HEK293 (cell line): ENCODE data around the gene CMTM4.

ENCODE experiments used
- CTCF ChIA-PET: fragments of 350-600 bp; formaldehyde crosslinking; extraction: SDS; loops from one replicate; lab custom pipeline; 2021; ENCODE audit warnings: antibody characterized with exemption; lab: Yijun Ruan, JAX
- POLR2A ChIA-PET: fragments of 300-600 bp; formaldehyde crosslinking; extraction: SDS; loops from one replicate; lab custom pipeline; 2020; ENCODE audit warnings: antibody characterized with exemption, inconsistent platforms; lab: Yijun Ruan, JAX
- H3K27ac ChIP-seq: fragments of 200-500 bp; sonication (Bioruptor generic); 2 replicates; pipeline ENCODE4 v1.5.1; 2014; ENCODE audit warnings: low read depth, low read length, control low read depth, inconsistent platforms; ENCODE audit errors: extremely low read depth
- H3K36me3 ChIP-seq, 2 experiments: fragments of 200-500 bp in 1 of 2; sonication (Bioruptor generic) in 1 of 2; 1 replicate in 1 of 2; 2 replicates in 1 of 2; pipeline ENCODE4 v1.5.1; 2014 to 2017; ENCODE audit warnings: inconsistent platforms in 2 of 2, low read length in 2 of 2; ENCODE audit not compliant: control insufficient read depth in 2 of 2, insufficient read depth in 1 of 2
- H3K4me1 ChIP-seq: fragments of 200-500 bp; sonication (Bioruptor generic); 2 replicates; pipeline ENCODE4 v1.5.1; 2014; ENCODE audit warnings: mild to moderate bottlenecking, low read length, inconsistent platforms; ENCODE audit not compliant: control insufficient read depth, insufficient read depth
- H3K4me3 ChIP-seq: 2 replicates; pipeline ENCODE4 v1.5.1; 2011; ENCODE audit warnings: low read depth, mild to moderate bottlenecking, control low read depth, low read length, moderate library complexity
- H3K9me3 ChIP-seq: fragments of 200-500 bp; sonication (Bioruptor generic); 2 replicates; pipeline ENCODE4 v1.5.1; 2014; ENCODE audit warnings: low read depth, low read length, inconsistent platforms; ENCODE audit not compliant: control insufficient read depth, insufficient read depth
- GLIS1 ChIP-seq: fragments of 450-650 bp; formaldehyde crosslinking; IDR thresholded peaks from 2 replicates; pipeline ENCODE4 v1.5.1; 2016; ENCODE audit warnings: missing biosample characterization, missing genetic modification characterization
- SALL2 ChIP-seq: fragments of 450-650 bp; formaldehyde crosslinking; IDR thresholded peaks from 2 replicates; pipeline ENCODE4 v1.5.0; 2017; ENCODE audit warnings: missing biosample characterization, mild to moderate bottlenecking, missing genetic modification characterization, borderline replicate concordance
- TRIM28 ChIP-seq: IDR thresholded peaks from 2 replicates; pipeline ENCODE4 v1.6.1; 2011; ENCODE audit warnings: low read length, control low read depth, borderline replicate concordance
- ZBTB48 ChIP-seq: fragments of 450-650 bp; formaldehyde crosslinking; IDR thresholded peaks from 2 replicates; pipeline ENCODE4 v1.5.1; 2016; ENCODE audit warnings: missing biosample characterization, missing genetic modification characterization
- ZFP3 ChIP-seq: fragments of 450-650 bp; formaldehyde crosslinking; IDR thresholded peaks from 2 replicates; pipeline ENCODE4 v1.5.1; 2016; ENCODE audit warnings: low read depth, missing biosample characterization, missing genetic modification characterization
- ZIC2 ChIP-seq: fragments of 450-650 bp; formaldehyde crosslinking; IDR thresholded peaks from 2 replicates; pipeline ENCODE4 v1.5.1; 2016; ENCODE audit warnings: missing biosample characterization, missing genetic modification characterization
- ZNF121 ChIP-seq: fragments of 450-650 bp; formaldehyde crosslinking; IDR thresholded peaks from 2 replicates; pipeline ENCODE4 v1.5.1; 2016; ENCODE audit warnings: missing biosample characterization, missing genetic modification characterization
- ZNF132 ChIP-seq: fragments of 450-650 bp; formaldehyde crosslinking; IDR thresholded peaks from 2 replicates; pipeline ENCODE4 v1.5.1; 2017; ENCODE audit warnings: missing biosample characterization, missing genetic modification characterization, borderline replicate concordance
- ZNF157 ChIP-seq: fragments of 450-650 bp; formaldehyde crosslinking; IDR thresholded peaks from 2 replicates; pipeline ENCODE4 v1.5.1; 2016; ENCODE audit warnings: missing biosample characterization, missing genetic modification characterization
- ZNF214 ChIP-seq: fragments of 450-650 bp; formaldehyde crosslinking; IDR thresholded peaks from 2 replicates; pipeline ENCODE4 v1.5.1; 2017; ENCODE audit warnings: missing biosample characterization, mild to moderate bottlenecking, missing genetic modification characterization, borderline replicate concordance
- ZNF292 ChIP-seq: fragments of 450-650 bp; formaldehyde crosslinking; IDR thresholded peaks from 2 replicates; pipeline ENCODE4 v1.5.1; 2016; ENCODE audit warnings: low read depth, missing biosample characterization, missing genetic modification characterization, borderline replicate concordance
- ZNF404 ChIP-seq: fragments of 450-650 bp; formaldehyde crosslinking; IDR thresholded peaks from 2 replicates; pipeline ENCODE4 v1.5.1; 2017; ENCODE audit warnings: missing biosample characterization, missing genetic modification characterization
- ZNF449 ChIP-seq: fragments of 450-650 bp; formaldehyde crosslinking; IDR thresholded peaks from 2 replicates; pipeline ENCODE4 v1.5.1; 2017; ENCODE audit warnings: missing biosample characterization, mild to moderate bottlenecking, missing genetic modification characterization, moderate library complexity
- ZNF488 ChIP-seq: fragments of 450-650 bp; formaldehyde crosslinking; IDR thresholded peaks from 2 replicates; pipeline ENCODE4 v1.5.1; 2016; ENCODE audit warnings: missing biosample characterization, missing genetic modification characterization
- ZNF600 ChIP-seq: fragments of 450-650 bp; formaldehyde crosslinking; IDR thresholded peaks from 2 replicates; pipeline ENCODE4 v1.5.1; 2016; ENCODE audit warnings: missing biosample characterization, missing genetic modification characterization
- ZNF623 ChIP-seq: fragments of 450-650 bp; formaldehyde crosslinking; IDR thresholded peaks from 2 replicates; pipeline ENCODE4 v1.5.1; 2016; ENCODE audit warnings: missing biosample characterization, missing genetic modification characterization
- ZNF658 ChIP-seq: fragments of 450-650 bp; formaldehyde crosslinking; IDR thresholded peaks from 2 replicates; pipeline ENCODE4; 2016; ENCODE audit warnings: missing biosample characterization, missing genetic modification characterization
- ZNF76 ChIP-seq: fragments of 450-650 bp; formaldehyde crosslinking; IDR thresholded peaks from 2 replicates; pipeline ENCODE4; 2016; ENCODE audit warnings: low read depth, missing biosample characterization, missing genetic modification characterization, borderline replicate concordance
- ZSCAN30 ChIP-seq: fragments of 450-650 bp; IDR thresholded peaks from 2 replicates; pipeline ENCODE4 v1.5.1; 2018; ENCODE audit warnings: missing biosample characterization, mild to moderate bottlenecking, missing genetic modification characterization, moderate library complexity
- TF ChIP-seq, protein P1 (sequence below): fragments of 450-650 bp; formaldehyde crosslinking; conservative IDR thresholded peaks from 2 replicates; pipeline ENCODE4 v1.5.1; 2016; ENCODE audit warnings: low read depth, missing biosample characterization, missing genetic modification characterization
- TF ChIP-seq, protein P2 (sequence below): fragments of 450-650 bp; formaldehyde crosslinking; IDR thresholded peaks from 2 replicates; pipeline ENCODE4 v1.5.1; 2017; ENCODE audit warnings: missing biosample characterization, missing genetic modification characterization

Gene CMTM4

DNA sequence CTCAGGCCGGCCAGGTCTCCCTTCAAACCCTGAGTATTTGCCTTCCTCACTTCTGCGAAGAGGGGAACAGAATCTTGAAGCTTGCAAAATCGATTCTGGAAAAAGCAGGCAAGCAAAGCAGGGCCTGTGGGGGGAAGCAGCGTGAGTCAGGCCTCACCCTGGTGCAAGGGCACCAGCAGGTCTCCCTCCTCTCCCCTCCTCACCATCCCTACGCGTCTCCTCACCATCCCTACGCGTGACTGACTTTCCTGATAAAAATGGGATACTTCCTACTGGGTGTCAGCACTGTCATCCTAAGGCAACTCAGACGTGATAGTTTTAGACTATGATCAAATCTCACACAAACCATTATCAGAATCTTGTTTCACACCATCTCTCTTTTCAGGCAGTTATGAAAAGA is 80.0 kb downstream of the CMTM4 start (continued):
- TF ChIP-seq ZSCAN30 (tag by site-specific recombination): no peak
- TF ChIP-seq ZBTB48 (tag by site-specific recombination): no peak
- TF ChIP-seq ZNF76 (tag by site-specific recombination): no peak
- TF ChIP-seq ZNF404 (tag by site-specific recombination): no peak
- TF ChIP-seq ZNF214: no peak
- no peak for TF ChIP-seq ZNF449

GRCh38 chr16:66616169-66616568 is 80.4 kb downstream of the CMTM4 start:
- peaks cover 2 to 72% of the 10 kb centered on the region in 2 experiments; a peak in 2 of 3 replicates for H3K36me3 ChIP-seq
- 0 out of 2 replicates have a peak overlapping the region, but pooled peaks have one; percentile 20 for H3K27ac ChIP-seq
- H3K4me1 ChIP-seq: peaks cover 13% of the 10 kb centered on the region
- H3K9me3 ChIP-seq: no peaks in the 10 kb centered on the region
- POLR2A ChIA-PET: no interaction called here
- no peak overlapping the region for H3K4me3 ChIP-seq
- CTCF ChIA-PET: no interaction called here
- TF ChIP-seq GLIS1 (tag by site-specific recombination): no peak
- TF ChIP-seq ZNF121: no peak
- TF ChIP-seq ZNF132 (tag by site-specific recombination): no peak
- no peak for TF ChIP-seq ZNF292 (tag by site-specific recombination)

DNA sequence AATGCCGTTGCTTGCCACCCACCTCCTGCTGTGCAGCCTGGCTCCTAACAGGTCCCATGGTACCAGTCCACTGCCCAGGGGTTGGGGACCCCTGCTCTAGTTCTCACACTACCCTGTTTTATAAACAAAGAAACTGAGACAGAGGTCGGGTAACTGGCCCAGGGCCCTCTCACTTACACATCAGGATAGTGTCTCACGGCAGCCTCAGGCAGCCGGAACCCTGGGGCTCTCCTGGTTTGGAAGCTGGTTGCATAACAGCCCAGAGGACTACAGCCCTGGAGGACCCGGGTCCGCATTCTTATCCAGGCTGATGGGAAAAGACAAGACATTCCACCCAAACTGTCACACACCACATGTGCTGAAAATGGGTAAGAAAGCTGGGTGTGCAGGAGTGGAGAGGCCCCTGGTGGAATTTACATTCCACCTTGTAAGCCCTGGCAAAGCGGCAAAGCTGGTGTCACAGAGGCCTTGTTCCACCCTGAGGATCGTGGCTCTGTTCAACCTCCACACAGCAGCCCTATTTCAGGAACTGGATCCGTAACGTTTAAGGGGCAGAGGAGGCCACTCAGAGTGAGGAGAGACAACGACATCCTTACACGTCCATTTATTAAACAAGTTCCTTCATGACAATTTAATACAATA is 82.3 kb downstream of the CMTM4 start:
- Histone ChIP-seq H3K4me3 (no peak overlapping the region), H3K4me1 (peaks cover 3% of the 10 kb centered on the region), H3K36me3 (peaks cover 5 to 84% of the 10 kb centered on the region in 2 experiments; a peak in 2 of 3 replicates), H3K27ac (no peak overlapping the region), H3K9me3 (no peaks in the 10 kb centered on the region)
- ChIA-PET POLR2A (no interaction called here), CTCF (interaction anchor here (1.0 kb wide), 1 partner anchor 46 kb away, joined by 3 read pairs; no protein-coding TSS in a partner anchor)
- TF ChIP-seq SALL2 (tag by site-specific recombination) (no peak), ZNF600 (tag by site-specific recombination) (0 out of 2 replicates have a peak, but pooled peaks have one; percentile 36)

GRCh38 chr16:66612422-66612821 is 84.1 kb downstream of the CMTM4 start:
- Histone ChIP-seq H3K4me3 (no peak overlapping the region), H3K9me3 (no peaks in the 10 kb centered on the region), H3K4me1 (no peaks in the 10 kb centered on the region; the same call in 1 of the 2 replicates), H3K36me3 (peaks cover 5 to 77% of the 10 kb centered on the region in 2 experiments; a peak in 2 of 3 replicates), H3K27ac (no peak overlapping the region)
- ChIA-PET CTCF (interaction anchor here (0.6 to 1.0 kb wide), 2 partner anchors 41 to 206 kb away, joined by 3 read pairs; no protein-coding TSS in a partner anchor), POLR2A (no interaction called here)
- TF ChIP-seq ZNF488 (tag by site-specific recombination) (no peak), ZNF157 (tag by site-specific recombination) (no peak), ZNF600 (tag by site-specific recombination) (0 out of 2 replicates have a peak, but pooled peaks have one; percentile 14), ZNF623 (tag by site-specific recombination) (no peak), ZIC2 (tag by site-specific recombination) (peak; percentile 42), TRIM28 (no peak), ZFP3 (tag by site-specific recombination) (no peak), ZNF658 (no peak)
- TF ChIP-seq, protein P1, sequence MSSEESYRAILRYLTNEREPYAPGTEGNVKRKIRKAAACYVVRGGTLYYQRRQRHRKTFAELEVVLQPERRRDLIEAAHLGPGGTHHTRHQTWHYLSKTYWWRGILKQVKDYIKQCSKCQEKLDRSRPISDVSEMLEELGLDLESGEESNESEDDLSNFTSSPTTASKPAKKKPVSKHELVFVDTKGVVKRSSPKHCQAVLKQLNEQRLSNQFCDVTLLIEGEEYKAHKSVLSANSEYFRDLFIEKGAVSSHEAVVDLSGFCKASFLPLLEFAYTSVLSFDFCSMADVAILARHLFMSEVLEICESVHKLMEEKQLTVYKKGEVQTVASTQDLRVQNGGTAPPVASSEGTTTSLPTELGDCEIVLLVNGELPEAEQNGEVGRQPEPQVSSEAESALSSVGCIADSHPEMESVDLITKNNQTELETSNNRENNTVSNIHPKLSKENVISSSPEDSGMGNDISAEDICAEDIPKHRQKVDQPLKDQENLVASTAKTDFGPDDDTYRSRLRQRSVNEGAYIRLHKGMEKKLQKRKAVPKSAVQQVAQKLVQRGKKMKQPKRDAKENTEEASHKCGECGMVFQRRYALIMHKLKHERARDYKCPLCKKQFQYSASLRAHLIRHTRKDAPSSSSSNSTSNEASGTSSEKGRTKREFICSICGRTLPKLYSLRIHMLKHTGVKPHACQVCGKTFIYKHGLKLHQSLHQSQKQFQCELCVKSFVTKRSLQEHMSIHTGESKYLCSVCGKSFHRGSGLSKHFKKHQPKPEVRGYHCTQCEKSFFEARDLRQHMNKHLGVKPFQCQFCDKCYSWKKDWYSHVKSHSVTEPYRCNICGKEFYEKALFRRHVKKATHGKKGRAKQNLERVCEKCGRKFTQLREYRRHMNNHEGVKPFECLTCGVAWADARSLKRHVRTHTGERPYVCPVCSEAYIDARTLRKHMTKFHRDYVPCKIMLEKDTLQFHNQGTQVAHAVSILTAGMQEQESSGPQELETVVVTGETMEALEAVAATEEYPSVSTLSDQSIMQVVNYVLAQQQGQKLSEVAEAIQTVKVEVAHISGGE (tag by site-specific recombination): no peak
- TF ChIP-seq, protein P2, sequence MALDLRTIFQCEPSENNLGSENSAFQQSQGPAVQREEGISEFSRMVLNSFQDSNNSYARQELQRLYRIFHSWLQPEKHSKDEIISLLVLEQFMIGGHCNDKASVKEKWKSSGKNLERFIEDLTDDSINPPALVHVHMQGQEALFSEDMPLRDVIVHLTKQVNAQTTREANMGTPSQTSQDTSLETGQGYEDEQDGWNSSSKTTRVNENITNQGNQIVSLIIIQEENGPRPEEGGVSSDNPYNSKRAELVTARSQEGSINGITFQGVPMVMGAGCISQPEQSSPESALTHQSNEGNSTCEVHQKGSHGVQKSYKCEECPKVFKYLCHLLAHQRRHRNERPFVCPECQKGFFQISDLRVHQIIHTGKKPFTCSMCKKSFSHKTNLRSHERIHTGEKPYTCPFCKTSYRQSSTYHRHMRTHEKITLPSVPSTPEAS (tag by site-specific recombination): no peak
